Coronary artery (tissue), 2 donors: ENCODE measurements around the gene CPA1.

Source experiments
- DNase-seq: peaks from one replicate; pipeline ENCODE4 v3.0.0-alpha.2; 2017; ENCODE audit warnings: low spot score
- H3K27ac ChIP-seq, 2 donors: fragments of 200-600 bp; sonication (generic); one replicate each; pipeline ENCODE4 v1.5.1; 2016 to 2019
- H3K4me3 ChIP-seq: fragments of 200-600 bp; sonication (generic); 2 replicates; pipeline ENCODE4 v1.5.1; 2016; ENCODE audit warnings: mild to moderate bottlenecking, moderate library complexity
- TF ChIP-seq, protein P1 (sequence below): fragments of 200-600 bp; sonication (generic); IDR thresholded peaks from one replicate; pipeline ENCODE4 v1.5.1; 2019; ENCODE audit warnings: antibody characterized with exemption

The CPA1 gene

DNA sequence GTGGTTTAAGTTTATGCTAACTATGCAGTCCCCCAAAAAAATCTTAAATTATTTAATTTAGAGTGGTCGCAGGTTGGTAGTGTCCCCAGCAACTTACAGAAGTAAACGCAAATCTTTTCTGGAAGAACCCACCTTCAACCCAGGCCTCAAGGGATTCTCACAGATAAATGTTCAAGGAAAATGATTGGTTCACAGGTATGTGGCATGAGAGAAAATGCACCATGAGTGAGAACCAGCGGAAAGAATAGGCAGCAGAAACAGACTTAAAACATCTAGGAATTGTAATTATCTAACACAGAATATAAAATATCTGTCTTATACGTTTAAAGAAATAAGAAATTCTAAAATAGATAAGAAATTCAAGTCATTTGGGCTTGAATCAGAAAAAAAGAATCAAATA is 38.4 kb upstream of the CPA1 start:
- no peak for DNase-seq
- Histone ChIP-seq H3K27ac (no peak overlapping the region), H3K4me3 (no peak overlapping the region)
- TF ChIP-seq, protein P1, sequence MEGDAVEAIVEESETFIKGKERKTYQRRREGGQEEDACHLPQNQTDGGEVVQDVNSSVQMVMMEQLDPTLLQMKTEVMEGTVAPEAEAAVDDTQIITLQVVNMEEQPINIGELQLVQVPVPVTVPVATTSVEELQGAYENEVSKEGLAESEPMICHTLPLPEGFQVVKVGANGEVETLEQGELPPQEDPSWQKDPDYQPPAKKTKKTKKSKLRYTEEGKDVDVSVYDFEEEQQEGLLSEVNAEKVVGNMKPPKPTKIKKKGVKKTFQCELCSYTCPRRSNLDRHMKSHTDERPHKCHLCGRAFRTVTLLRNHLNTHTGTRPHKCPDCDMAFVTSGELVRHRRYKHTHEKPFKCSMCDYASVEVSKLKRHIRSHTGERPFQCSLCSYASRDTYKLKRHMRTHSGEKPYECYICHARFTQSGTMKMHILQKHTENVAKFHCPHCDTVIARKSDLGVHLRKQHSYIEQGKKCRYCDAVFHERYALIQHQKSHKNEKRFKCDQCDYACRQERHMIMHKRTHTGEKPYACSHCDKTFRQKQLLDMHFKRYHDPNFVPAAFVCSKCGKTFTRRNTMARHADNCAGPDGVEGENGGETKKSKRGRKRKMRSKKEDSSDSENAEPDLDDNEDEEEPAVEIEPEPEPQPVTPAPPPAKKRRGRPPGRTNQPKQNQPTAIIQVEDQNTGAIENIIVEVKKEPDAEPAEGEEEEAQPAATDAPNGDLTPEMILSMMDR = no peak

DNA sequence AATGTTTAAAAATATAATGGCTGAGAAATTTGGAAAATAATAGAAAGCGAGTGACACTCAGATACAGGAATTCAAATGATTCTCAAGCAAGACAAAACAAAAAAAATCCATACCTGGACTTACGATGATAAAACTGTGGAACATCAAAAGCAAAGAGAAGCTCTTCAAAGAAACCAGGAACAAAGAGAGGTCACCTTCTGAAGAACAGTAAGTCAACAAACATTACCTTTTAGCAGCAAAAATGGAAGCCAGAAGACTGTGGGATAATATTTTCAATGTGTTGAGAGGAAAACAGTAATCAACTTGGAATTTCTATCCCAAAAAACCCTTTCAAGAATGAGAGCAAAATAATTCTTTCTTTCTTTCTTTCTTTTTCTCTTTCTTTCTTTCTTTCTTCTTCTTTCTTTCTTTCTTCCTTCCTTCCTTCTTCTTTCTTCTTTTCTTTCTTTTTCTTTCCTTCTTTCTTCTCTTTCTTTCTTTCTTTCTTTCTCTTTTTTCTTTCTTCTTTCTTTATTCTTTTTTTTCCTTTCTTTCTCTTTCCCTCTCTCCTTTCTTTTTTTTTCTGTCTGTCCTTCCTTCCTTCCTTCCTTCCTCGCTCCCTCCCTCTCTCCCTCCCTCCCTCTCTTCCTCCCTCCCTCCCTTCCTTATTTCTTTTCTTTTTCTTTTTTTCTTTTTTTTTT is 37.5 kb upstream of the CPA1 start:
- no peak overlapping the region for H3K27ac ChIP-seq
- no peak overlapping the region for H3K4me3 ChIP-seq
- no peak for DNase-seq
- TF ChIP-seq, protein P1 = no peak

DNA sequence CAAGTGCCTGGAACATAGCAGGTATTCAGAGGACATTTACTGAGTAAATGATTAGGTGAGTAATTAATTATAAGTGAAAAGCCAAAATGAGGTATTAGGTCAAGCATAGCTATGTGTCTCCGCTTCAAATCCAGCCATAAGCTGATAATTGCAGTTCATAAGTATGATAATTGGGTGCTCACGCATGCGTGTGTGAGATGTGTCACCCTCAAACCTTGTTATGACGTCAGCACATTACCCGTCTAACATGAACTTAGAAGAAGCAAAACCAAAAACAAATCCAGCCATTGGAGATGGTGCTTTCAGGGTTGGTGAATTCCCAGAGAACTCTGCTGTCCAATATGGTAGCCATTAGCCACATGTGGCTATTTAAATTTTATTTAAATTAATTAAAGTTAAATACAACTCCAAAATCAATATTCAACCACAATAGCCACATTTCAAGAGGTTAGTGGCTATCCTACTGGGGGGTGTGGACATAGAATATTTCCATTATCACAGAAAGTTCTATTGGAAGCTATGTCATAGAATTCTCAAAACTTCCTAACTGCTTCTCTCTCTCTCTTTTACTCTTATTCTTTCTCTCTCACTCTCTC is 35.9 kb upstream of the CPA1 start, which contains the start of gene CPA5:
Gene CPA5, plus strand, starts transcription at position 546 of the 596 bp plus-strand sequence. CDS start 1,670 bp downstream, outside the sequence.
- no peak for DNase-seq
- TF ChIP-seq, protein P1 = no peak
- Histone ChIP-seq H3K27ac (no peak within 1 kb of the TSS), H3K4me3 (no peak within 1 kb of the TSS)

DNA sequence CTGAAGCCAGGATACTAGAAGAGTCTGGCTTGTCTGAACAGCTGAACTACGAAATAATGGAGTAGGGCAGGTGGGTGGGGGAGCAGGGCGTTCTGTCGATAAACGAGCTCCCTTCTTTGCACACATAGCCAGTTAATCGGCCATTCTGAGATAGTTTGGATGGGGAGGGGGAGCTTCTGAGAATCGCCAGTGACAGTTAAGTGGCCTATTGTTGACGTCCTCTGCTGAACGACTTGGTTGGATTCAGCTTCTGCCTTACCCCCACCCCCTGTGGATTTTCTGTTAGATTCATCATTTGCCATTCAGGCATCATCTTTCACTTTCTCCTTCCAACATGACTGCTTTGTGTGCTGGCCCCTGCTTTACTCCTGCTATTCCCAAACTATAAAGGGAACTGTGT is 35.2 kb upstream of the CPA1 start:
- no peak overlapping the region for H3K4me3 ChIP-seq
- no peak for DNase-seq
- TF ChIP-seq, protein P1 = no peak
- no peak overlapping the region for H3K27ac ChIP-seq

DNA sequence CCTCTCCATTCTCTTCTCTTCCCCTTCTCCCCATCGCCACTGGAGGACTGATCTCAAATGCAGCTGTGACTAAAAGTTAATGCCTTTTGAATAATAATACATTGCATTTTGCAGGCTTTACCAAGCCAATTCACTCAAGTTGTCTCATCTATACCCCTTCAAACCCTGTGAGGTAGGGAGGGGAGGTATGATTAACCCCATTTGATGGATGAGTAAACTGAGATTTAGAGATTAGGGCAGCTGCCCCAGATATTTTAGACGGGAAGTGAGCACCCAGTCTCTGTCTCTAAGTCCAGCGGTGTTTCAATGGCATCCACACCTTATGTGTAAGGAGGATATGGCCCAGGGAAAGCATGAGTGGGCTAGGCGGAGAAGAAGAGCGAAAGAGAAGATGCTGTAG is 34.6 kb upstream of the CPA1 start:
- H3K27ac ChIP-seq = no peak overlapping the region
- no peak for DNase-seq
- TF ChIP-seq, protein P1 = no peak
- H3K4me3 ChIP-seq = no peak overlapping the region

DNA sequence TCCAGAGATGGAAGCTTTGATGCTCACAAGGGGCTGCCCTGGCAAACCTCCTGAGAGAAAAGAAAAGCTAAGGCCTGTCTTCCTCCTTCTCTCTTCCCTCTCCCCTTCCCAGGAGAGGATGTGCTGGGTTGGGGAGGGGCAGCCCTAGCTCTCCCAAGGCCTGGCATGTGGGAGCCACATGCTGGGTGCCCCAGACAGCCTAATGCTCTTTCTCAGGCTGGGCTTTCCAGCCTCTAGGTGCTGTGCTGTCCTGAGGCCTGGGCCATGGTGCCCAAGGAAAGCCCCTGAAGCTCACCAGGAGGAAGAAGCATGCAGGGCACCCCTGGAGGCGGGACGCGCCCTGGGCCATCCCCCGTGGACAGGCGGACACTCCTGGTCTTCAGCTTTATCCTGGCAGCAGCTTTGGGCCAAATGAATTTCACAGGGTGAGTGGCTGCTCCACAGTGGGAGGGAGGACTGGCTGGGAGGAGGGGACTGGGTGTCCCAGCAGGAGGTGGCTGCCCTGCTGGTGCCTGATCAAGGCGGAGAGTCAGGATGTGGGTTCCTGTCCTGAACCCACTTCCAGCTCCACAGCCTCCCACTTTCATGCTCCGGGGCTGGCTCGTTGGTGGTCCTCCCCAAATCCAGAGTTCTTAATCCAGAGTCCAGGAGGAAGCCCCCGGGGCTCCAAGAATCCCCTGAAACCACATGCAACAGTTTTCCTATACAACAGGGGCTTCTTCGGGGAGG is 34.0 kb upstream of the CPA1 start:
- Histone ChIP-seq H3K27ac (no peak overlapping the region), H3K4me3 (no peak overlapping the region)
- no peak for DNase-seq
- TF ChIP-seq, protein P1 = no peak
